SK-N-SH treated with all-trans-retinoic acid at 6 μM for 48 hours (cell line): ENCODE results near the gene JARID2.

Experiments
- BACH2 ChIP-seq: fragments of 250-450 bp; sonication (Bioruptor Pico); IDR thresholded peaks from 2 replicates; pipeline ENCODE4 v1.9.0; 2021; ENCODE audit warnings: mild to moderate bottlenecking, borderline replicate concordance
- OSR1 ChIP-seq: fragments of 250-450 bp; sonication (Bioruptor Pico); IDR thresholded peaks from 2 replicates; pipeline ENCODE4 v1.8.0; 2022; ENCODE audit warnings: moderate library complexity, mild to moderate bottlenecking, inconsistent platforms
- SNAI2 ChIP-seq: fragments of 250-450 bp; sonication (Bioruptor Pico); IDR thresholded peaks from 2 replicates; pipeline ENCODE4 v1.5.0; 2020; ENCODE audit warnings: mild to moderate bottlenecking, moderate library complexity
- ZFP3 ChIP-seq: fragments of 250-450 bp; sonication (Bioruptor Pico); IDR thresholded peaks from 2 replicates; pipeline ENCODE4 v1.5.0; 2020; ENCODE audit warnings: mild to moderate bottlenecking, moderate library complexity
- ZFP30 ChIP-seq: fragments of 450-650 bp; formaldehyde crosslinking; IDR thresholded peaks from 2 replicates; pipeline ENCODE4 v1.5.0; 2022; ENCODE audit warnings: mild to moderate bottlenecking, moderate library complexity
- ZNF8 ChIP-seq: fragments of 450-650 bp; formaldehyde crosslinking; IDR thresholded peaks from 2 replicates; pipeline ENCODE4 v1.5.0; 2020; ENCODE audit warnings: mild to moderate bottlenecking, moderate library complexity
- TF ChIP-seq, protein P1 (sequence below): fragments of 250-450 bp; sonication (Bioruptor Pico); IDR thresholded peaks from 2 replicates; pipeline ENCODE4 v1.5.0; 2020; ENCODE audit warnings: mild to moderate bottlenecking, moderate library complexity
- TF ChIP-seq, protein P2 (sequence below): fragments of 250-450 bp; sonication (Bioruptor Pico); IDR thresholded peaks from 2 replicates; pipeline ENCODE4 v1.8.0; 2020; ENCODE audit warnings: mild to moderate bottlenecking, moderate library complexity, borderline replicate concordance
- TF ChIP-seq, protein P3 (sequence below): fragments of 250-450 bp; sonication (Bioruptor Pico); IDR thresholded peaks from 2 replicates; pipeline ENCODE4 v1.5.1; 2020; ENCODE audit warnings: low read depth, mild to moderate bottlenecking, moderate library complexity
- TF ChIP-seq, protein P4 (sequence below): fragments of 250-450 bp; sonication (Bioruptor Pico); IDR thresholded peaks from 2 replicates; pipeline ENCODE4 v1.8.0; 2021; ENCODE audit warnings: low read depth, mild to moderate bottlenecking, moderate library complexity, borderline replicate concordance

DNA sequence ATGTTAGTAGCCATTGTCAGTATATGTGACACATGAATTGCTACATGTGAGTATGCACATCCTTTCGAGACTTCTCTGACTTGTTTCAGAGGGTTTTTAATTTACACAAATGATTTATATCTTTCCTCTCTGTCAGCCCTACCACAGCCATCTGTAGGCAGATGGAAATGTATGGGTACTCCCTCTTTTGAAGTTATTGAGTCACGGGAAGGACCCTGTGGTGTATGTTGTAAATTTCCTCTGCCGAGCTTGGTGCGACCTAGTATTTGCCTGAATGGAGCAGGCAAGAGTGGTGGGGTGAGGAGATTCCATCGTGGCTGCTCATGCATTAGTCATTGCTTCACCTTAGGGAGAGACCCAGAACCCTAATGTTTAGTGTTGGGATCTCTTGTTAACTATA, 171.9 kb downstream of the JARID2 start:
- TF ChIP-seq SNAI2 (CRISPR knock-in tag) (no peak), BACH2 (CRISPR knock-in tag) (no peak), ZNF8 (CRISPR knock-in tag) (no peak), ZFP3 (no peak), OSR1 (CRISPR knock-in tag) (no peak), ZFP30 (CRISPR knock-in tag) (no peak)
- TF ChIP-seq, protein P1, sequence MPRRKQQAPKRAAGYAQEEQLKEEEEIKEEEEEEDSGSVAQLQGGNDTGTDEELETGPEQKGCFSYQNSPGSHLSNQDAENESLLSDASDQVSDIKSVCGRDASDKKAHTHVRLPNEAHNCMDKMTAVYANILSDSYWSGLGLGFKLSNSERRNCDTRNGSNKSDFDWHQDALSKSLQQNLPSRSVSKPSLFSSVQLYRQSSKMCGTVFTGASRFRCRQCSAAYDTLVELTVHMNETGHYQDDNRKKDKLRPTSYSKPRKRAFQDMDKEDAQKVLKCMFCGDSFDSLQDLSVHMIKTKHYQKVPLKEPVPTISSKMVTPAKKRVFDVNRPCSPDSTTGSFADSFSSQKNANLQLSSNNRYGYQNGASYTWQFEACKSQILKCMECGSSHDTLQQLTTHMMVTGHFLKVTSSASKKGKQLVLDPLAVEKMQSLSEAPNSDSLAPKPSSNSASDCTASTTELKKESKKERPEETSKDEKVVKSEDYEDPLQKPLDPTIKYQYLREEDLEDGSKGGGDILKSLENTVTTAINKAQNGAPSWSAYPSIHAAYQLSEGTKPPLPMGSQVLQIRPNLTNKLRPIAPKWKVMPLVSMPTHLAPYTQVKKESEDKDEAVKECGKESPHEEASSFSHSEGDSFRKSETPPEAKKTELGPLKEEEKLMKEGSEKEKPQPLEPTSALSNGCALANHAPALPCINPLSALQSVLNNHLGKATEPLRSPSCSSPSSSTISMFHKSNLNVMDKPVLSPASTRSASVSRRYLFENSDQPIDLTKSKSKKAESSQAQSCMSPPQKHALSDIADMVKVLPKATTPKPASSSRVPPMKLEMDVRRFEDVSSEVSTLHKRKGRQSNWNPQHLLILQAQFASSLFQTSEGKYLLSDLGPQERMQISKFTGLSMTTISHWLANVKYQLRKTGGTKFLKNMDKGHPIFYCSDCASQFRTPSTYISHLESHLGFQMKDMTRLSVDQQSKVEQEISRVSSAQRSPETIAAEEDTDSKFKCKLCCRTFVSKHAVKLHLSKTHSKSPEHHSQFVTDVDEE (CRISPR knock-in tag): no peak
- TF ChIP-seq, protein P2, sequence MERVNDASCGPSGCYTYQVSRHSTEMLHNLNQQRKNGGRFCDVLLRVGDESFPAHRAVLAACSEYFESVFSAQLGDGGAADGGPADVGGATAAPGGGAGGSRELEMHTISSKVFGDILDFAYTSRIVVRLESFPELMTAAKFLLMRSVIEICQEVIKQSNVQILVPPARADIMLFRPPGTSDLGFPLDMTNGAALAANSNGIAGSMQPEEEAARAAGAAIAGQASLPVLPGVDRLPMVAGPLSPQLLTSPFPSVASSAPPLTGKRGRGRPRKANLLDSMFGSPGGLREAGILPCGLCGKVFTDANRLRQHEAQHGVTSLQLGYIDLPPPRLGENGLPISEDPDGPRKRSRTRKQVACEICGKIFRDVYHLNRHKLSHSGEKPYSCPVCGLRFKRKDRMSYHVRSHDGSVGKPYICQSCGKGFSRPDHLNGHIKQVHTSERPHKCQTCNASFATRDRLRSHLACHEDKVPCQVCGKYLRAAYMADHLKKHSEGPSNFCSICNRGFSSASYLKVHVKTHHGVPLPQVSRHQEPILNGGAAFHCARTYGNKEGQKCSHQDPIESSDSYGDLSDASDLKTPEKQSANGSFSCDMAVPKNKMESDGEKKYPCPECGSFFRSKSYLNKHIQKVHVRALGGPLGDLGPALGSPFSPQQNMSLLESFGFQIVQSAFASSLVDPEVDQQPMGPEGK (CRISPR knock-in tag): no peak
- TF ChIP-seq, protein P3, sequence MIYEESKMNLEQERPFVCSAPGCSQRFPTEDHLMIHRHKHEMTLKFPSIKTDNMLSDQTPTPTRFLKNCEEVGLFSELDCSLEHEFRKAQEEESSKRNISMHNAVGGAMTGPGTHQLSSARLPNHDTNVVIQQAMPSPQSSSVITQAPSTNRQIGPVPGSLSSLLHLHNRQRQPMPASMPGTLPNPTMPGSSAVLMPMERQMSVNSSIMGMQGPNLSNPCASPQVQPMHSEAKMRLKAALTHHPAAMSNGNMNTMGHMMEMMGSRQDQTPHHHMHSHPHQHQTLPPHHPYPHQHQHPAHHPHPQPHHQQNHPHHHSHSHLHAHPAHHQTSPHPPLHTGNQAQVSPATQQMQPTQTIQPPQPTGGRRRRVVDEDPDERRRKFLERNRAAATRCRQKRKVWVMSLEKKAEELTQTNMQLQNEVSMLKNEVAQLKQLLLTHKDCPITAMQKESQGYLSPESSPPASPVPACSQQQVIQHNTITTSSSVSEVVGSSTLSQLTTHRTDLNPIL (CRISPR knock-in tag): no peak
- TF ChIP-seq, protein P4, sequence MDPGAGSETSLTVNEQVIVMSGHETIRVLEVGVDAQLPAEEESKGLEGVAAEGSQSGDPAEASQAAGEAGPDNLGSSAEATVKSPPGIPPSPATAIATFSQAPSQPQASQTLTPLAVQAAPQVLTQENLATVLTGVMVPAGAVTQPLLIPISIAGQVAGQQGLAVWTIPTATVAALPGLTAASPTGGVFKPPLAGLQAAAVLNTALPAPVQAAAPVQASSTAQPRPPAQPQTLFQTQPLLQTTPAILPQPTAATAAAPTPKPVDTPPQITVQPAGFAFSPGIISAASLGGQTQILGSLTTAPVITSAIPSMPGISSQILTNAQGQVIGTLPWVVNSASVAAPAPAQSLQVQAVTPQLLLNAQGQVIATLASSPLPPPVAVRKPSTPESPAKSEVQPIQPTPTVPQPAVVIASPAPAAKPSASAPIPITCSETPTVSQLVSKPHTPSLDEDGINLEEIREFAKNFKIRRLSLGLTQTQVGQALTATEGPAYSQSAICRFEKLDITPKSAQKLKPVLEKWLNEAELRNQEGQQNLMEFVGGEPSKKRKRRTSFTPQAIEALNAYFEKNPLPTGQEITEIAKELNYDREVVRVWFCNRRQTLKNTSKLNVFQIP: no peak
